HG03439 (cell line): Measurements from ENCODE around the gene CAPN13.

Source experiments
- ATAC-seq: cut with Tn5 transposase; IDR thresholded peaks from one replicate; pipeline ENCODE4 v1.9.1; 2021; ENCODE audit warnings: mild to moderate bottlenecking, moderate library complexity; ENCODE audit not compliant: unreplicated experiment

Gene CAPN13

GRCh38 chr2:30789670-30790210 lies 17.5 kb downstream of the CAPN13 start:
- ATAC-seq, result no peak

GRCh38 chr2:30786923-30787685 lies 20.1 kb downstream of the CAPN13 start:
- no peak for ATAC-seq

GRCh38 chr2:30784682-30785081 lies 22.6 kb downstream of the CAPN13 start:
- ATAC-seq, result no peak

GRCh38 chr2:30781961-30782533 lies 25.2 kb downstream of the CAPN13 start:
- no peak for ATAC-seq

- no peak for ATAC-seq
Measured at GRCh38 chr2:30781451-30781850, 25.8 kb downstream of the CAPN13 start.

- no peak for ATAC-seq
Measured at GRCh38 chr2:30780776-30781330, 26.4 kb downstream of the CAPN13 start.

GRCh38 chr2:30778611-30779010 lies 28.6 kb downstream of the CAPN13 start:
- ATAC-seq, result no peak

- ATAC-seq, result no peak
Measured at GRCh38 chr2:30777661-30778505, 29.4 kb downstream of the CAPN13 start.

GRCh38 chr2:30776831-30777635 lies 30.2 kb downstream of the CAPN13 start:
- no peak for ATAC-seq

- no peak for ATAC-seq
Measured at GRCh38 chr2:30775833-30776232, 31.4 kb downstream of the CAPN13 start.

- ATAC-seq, result no peak
Measured at GRCh38 chr2:30772021-30772705, 35.1 kb downstream of the CAPN13 start.

GRCh38 chr2:30770816-30771576 lies 36.2 kb downstream of the CAPN13 start:
- no peak for ATAC-seq

- ATAC-seq, result no peak
Measured at GRCh38 chr2:30769891-30770462, 37.3 kb downstream of the CAPN13 start.

GRCh38 chr2:30769481-30769780 lies 37.8 kb downstream of the CAPN13 start:
- no peak for ATAC-seq

- no peak for ATAC-seq
Measured at GRCh38 chr2:30768708-30769480, 38.4 kb downstream of the CAPN13 start.

- ATAC-seq, result no peak
Measured at GRCh38 chr2:30768036-30768686, 39.1 kb downstream of the CAPN13 start.

- ATAC-seq, result no peak
Measured at GRCh38 chr2:30766666-30767065, 40.6 kb downstream of the CAPN13 start.
